Effector CD8-positive, alpha-beta T cell (primary cell): Measurements from ENCODE around the gene ARHGAP25.

ENCODE experiments used
- DNase-seq: peaks from one replicate; lab custom pipeline; 2025; lab: John Stamatoyannopoulos, UW

ARHGAP25 gene

GRCh38 chr2:68863996-68864395, 129.4 kb downstream of the ARHGAP25 start:
- DNase-seq, result no peak

GRCh38 chr2:68865108-68865507, 130.5 kb downstream of the ARHGAP25 start:
- DNase-seq, result no peak

GRCh38 chr2:68870215-68870614, 135.6 kb downstream of the ARHGAP25 start:
- DNase-seq, result no peak

- DNase-seq, result no peak
These were observed 136.7 kb downstream of the ARHGAP25 start, which contains the start of gene BMP10 for GRCh38 chr2:68871159-68871764. TSS of gene BMP10 (minus strand) at chr2:68871397. CDS start at chr2:68871358, 39 bp downstream.
